GM23248 (cell line): ENCODE measurements around the gene PSMD5.

ENCODE experiments used
- EZH2 ChIP-seq: fragments of 200-600 bp; sonication (generic); IDR thresholded peaks from 2 replicates; pipeline ENCODE4 v1.6.1; 2018; ENCODE audit warnings: antibody characterized with exemption, mild to moderate bottlenecking; ENCODE audit not compliant: insufficient read depth, poor library complexity, severe bottlenecking
- EZH2phosphoT487 ChIP-seq: fragments of 200-600 bp; sonication (generic); IDR thresholded peaks from 2 replicates; pipeline ENCODE4 v1.6.1; 2018; ENCODE audit warnings: antibody characterized with exemption, moderate library complexity, mild to moderate bottlenecking, low read depth; ENCODE audit not compliant: insufficient read depth

DNA sequence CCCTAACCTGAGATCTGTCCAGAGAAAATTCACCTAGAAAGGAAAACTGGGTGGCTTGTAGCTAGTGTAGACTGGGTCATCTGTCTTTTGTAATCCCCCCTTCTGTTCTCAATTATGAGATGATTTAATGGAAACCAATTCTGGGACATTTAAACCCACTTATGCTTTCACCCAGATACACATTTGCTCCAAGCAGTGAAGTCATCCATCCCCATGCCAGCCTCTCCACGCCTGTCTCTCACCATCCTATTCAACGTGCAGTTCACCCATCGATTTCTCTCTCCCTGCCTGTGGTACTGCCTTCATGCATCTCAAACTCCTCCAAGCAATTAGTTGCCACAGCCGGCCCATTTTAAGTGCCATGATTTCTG, 32.5 kb upstream of the PSMD5 start:
- TF ChIP-seq EZH2 (no peak), EZH2phosphoT487 (no peak)
